ENCODE measurements around the gene EIF1. TPM values are rescaled to one million over a fixed set of nuclear protein-coding genes. Genes with fewer than 3 reads are reported as not detected.
"Not testable (repeated sequence)": the region's sequence is repeated elsewhere in the genome, so short reads cannot be mapped to it uniquely, and the experiment has no call there.

Gene EIF1
- total and polyA plus RNA-seq, 9 donors = 270 to 1,340 (median 813) TPM

GRCh38 chr17:41684035-41684434 is 4.7 kb upstream of the EIF1 start:
- Histone ChIP-seq H3K9me3 (no peaks in the 10 kb centered on the region), H3K36me3 (no peaks in the 10 kb centered on the region), H3K27me3 (no peaks in the 10 kb centered on the region), H3K4me3 (no peak overlapping the region), H3K27ac (no peak overlapping the region), H3K4me1 (ENCODE audit: insufficient read depth) (no peaks in the 10 kb centered on the region)
- intact Hi-C loops (cut with DNase I) = no loop called here
- DNase-seq = no peak
- WGBS, 3 donors = 43 to 54% (median 51%) methylated on average over 4 of the region's 4 CpGs
- TF ChIP-seq EP300 (IDR thresholded peaks at IDR 0.05) = no peak
- no peak for TF ChIP-seq CTCF (IDR thresholded peaks at IDR 0.05)
- TF ChIP-seq POLR2A (IDR thresholded peaks at IDR 0.05) = no peak

- WGBS, 3 donors = 90 to 93% (median 92%) methylated on average over 13 of the region's 13 CpGs
- H3K4me3 ChIP-seq; DNase-seq; H3K27me3 ChIP-seq; intact Hi-C loops (cut with DNase I); H3K27ac ChIP-seq; H3K36me3 ChIP-seq; H3K9me3 ChIP-seq; H3K4me1 ChIP-seq (ENCODE audit: insufficient read depth): not testable (repeated sequence)
These were observed 2.9 kb upstream of the EIF1 start for GRCh38 chr17:41685753-41686152.

- no peaks in the 10 kb centered on the region for H3K9me3 ChIP-seq
- no peak overlapping the region for H3K4me3 ChIP-seq
- no peak for TF ChIP-seq CTCF (IDR thresholded peaks at IDR 0.05)
- no peak for TF ChIP-seq EP300 (IDR thresholded peaks at IDR 0.05)
- no peak for TF ChIP-seq POLR2A (IDR thresholded peaks at IDR 0.05)
- H3K4me1 ChIP-seq (ENCODE audit: insufficient read depth) = no peaks in the 10 kb centered on the region
- no peak for DNase-seq
- intact Hi-C loops (cut with DNase I) = no loop called here
- H3K36me3 ChIP-seq = no peaks in the 10 kb centered on the region
- H3K27me3 ChIP-seq = no peaks in the 10 kb centered on the region
- WGBS, 3 donors = 26 to 51% (median 29%) methylated on average over 4 of the region's 4 CpGs
- no peak overlapping the region for H3K27ac ChIP-seq
These were observed 2.4 kb upstream of the EIF1 start for GRCh38 chr17:41686281-41686680.

- H3K27me3 ChIP-seq = no peaks in the 10 kb centered on the region
- H3K4me3 ChIP-seq = peak overlapping the region; percentile 52
- 8 to 10% (median 9%) methylated on average over 23 of the region's 23 CpGs for WGBS, 3 donors
- H3K9me3 ChIP-seq = no peaks in the 10 kb centered on the region
- no peaks in the 10 kb centered on the region for H3K4me1 ChIP-seq (ENCODE audit: insufficient read depth)
- no peaks in the 10 kb centered on the region for H3K36me3 ChIP-seq
- TF ChIP-seq POLR2A (IDR thresholded peaks at IDR 0.05) = no peak
- TF ChIP-seq CTCF (IDR thresholded peaks at IDR 0.05) = no peak
- TF ChIP-seq EP300 (IDR thresholded peaks at IDR 0.05) = no peak
- H3K27ac ChIP-seq = peak overlapping the region in 1 of 2 donors; percentile 99
- peak; percentile 53 to 71 (median 69) for DNase-seq
- intact Hi-C loops (cut with DNase I) = no loop called here
These were observed 651 bp upstream of the EIF1 start for GRCh38 chr17:41687828-41688640.
